Rectal smooth muscle tissue (tissue), 1 donor: ENCODE measurements around the gene LGALS9B.
"Not testable (repeated sequence)": the region's sequence is repeated elsewhere in the genome, so short reads cannot be mapped to it uniquely, and the experiment has no call there.

ENCODE experiments used
- H3K27ac ChIP-seq: one replicate; pipeline ENCODE4 v1.7.0; 2013; ENCODE audit warnings: low read depth, low read length, inconsistent platforms
- H3K27me3 ChIP-seq: one replicate; pipeline ENCODE4 v1.7.0; 2013; ENCODE audit warnings: low read length; ENCODE audit not compliant: control insufficient read depth, insufficient read depth
- H3K36me3 ChIP-seq: one replicate; pipeline ENCODE4 v1.7.0; 2013; ENCODE audit warnings: low read length; ENCODE audit not compliant: control insufficient read depth, insufficient read depth
- H3K4me1 ChIP-seq: one replicate; pipeline ENCODE4 v1.7.0; 2013; ENCODE audit warnings: low read length; ENCODE audit not compliant: control insufficient read depth, insufficient read depth
- H3K4me3 ChIP-seq: one replicate; pipeline ENCODE4 v1.7.0; 2013; ENCODE audit warnings: low read length
- H3K9ac ChIP-seq: one replicate; pipeline ENCODE4 v1.7.0; 2013; ENCODE audit warnings: low read length

The LGALS9B gene

GRCh38 chr17:20492971-20493370 lies 25.6 kb upstream of the LGALS9B start:
- not testable (repeated sequence) for H3K9ac ChIP-seq, H3K4me1 ChIP-seq, H3K27me3 ChIP-seq, H3K27ac ChIP-seq, H3K4me3 ChIP-seq, H3K36me3 ChIP-seq

GRCh38 chr17:20492099-20492498 lies 24.8 kb upstream of the LGALS9B start:
- H3K4me3 ChIP-seq, H3K27me3 ChIP-seq, H3K4me1 ChIP-seq, H3K9ac ChIP-seq, H3K36me3 ChIP-seq, H3K27ac ChIP-seq: not testable (repeated sequence)

GRCh38 chr17:20484930-20485329 lies 17.6 kb upstream of the LGALS9B start:
- not testable (repeated sequence) for H3K4me3 ChIP-seq, H3K27ac ChIP-seq, H3K4me1 ChIP-seq, H3K27me3 ChIP-seq, H3K9ac ChIP-seq, H3K36me3 ChIP-seq

- not testable (repeated sequence) for H3K27me3 ChIP-seq, H3K27ac ChIP-seq, H3K9ac ChIP-seq, H3K36me3 ChIP-seq, H3K4me3 ChIP-seq, H3K4me1 ChIP-seq
Observed at GRCh38 chr17:20479889-20480591, 12.7 kb upstream of the LGALS9B start.

GRCh38 chr17:20477398-20478071 lies 10.2 kb upstream of the LGALS9B start:
- H3K27ac ChIP-seq = not testable (repeated sequence)

GRCh38 chr17:20475137-20475831 lies 7.9 kb upstream of the LGALS9B start:
- H3K36me3 ChIP-seq, H3K27me3 ChIP-seq, H3K4me3 ChIP-seq, H3K4me1 ChIP-seq, H3K27ac ChIP-seq, H3K9ac ChIP-seq: not testable (repeated sequence)

More at GRCh38 chr17:20477398-20478071, 10.2 kb upstream of the LGALS9B start:
- not testable (repeated sequence) for H3K9ac ChIP-seq, H3K4me1 ChIP-seq, H3K4me3 ChIP-seq, H3K36me3 ChIP-seq, H3K27me3 ChIP-seq

- H3K27me3 ChIP-seq, H3K4me1 ChIP-seq, H3K4me3 ChIP-seq, H3K36me3 ChIP-seq, H3K27ac ChIP-seq, H3K9ac ChIP-seq: not testable (repeated sequence)
Observed at GRCh38 chr17:20474081-20474480, 6.7 kb upstream of the LGALS9B start.

- not testable (repeated sequence) for H3K4me1 ChIP-seq, H3K27ac ChIP-seq, H3K9ac ChIP-seq, H3K27me3 ChIP-seq, H3K4me3 ChIP-seq, H3K36me3 ChIP-seq
Observed at GRCh38 chr17:20469946-20470345, 2.6 kb upstream of the LGALS9B start.

- not testable (repeated sequence) for H3K36me3 ChIP-seq, H3K4me3 ChIP-seq, H3K27me3 ChIP-seq, H3K4me1 ChIP-seq, H3K9ac ChIP-seq, H3K27ac ChIP-seq
Observed at GRCh38 chr17:20469107-20469506, 1.8 kb upstream of the LGALS9B start.

GRCh38 chr17:20466999-20467398 lies 340 bp downstream of the LGALS9B start:
- H3K27me3 ChIP-seq, H3K27ac ChIP-seq, H3K4me3 ChIP-seq, H3K9ac ChIP-seq, H3K4me1 ChIP-seq, H3K36me3 ChIP-seq: not testable (repeated sequence)

GRCh38 chr17:20466553-20466952 lies 786 bp downstream of the LGALS9B start:
- H3K9ac ChIP-seq, H3K36me3 ChIP-seq, H3K27ac ChIP-seq, H3K27me3 ChIP-seq, H3K4me1 ChIP-seq, H3K4me3 ChIP-seq: not testable (repeated sequence)

- not testable (repeated sequence) for H3K27ac ChIP-seq, H3K4me1 ChIP-seq, H3K36me3 ChIP-seq, H3K9ac ChIP-seq, H3K4me3 ChIP-seq, H3K27me3 ChIP-seq
Observed at GRCh38 chr17:20465535-20465934, 1.8 kb downstream of the LGALS9B start.
